Panc1 (cell line): ENCODE measurements around the gene FGD3. TPM values are rescaled to one million over a fixed set of nuclear protein-coding genes. Genes with fewer than 3 reads are reported as not detected.

ENCODE experiments used
- ATAC-seq: fragments of 200-7000 bp; cut with Tn5 transposase; 2 replicates; pipeline ENCODE4 v1.9.1; 2020; ENCODE audit warnings: mild to moderate bottlenecking, moderate library complexity
- BruUV-seq: library from RNA; stranded (reverse); fragments of 400-500 nt; replicated peaks from 2 replicates; lab custom pipeline; 2021; lab: Mats Ljungman, UMichigan
- CTCF ChIA-PET: fragments of 300-600 bp; sonication (Branson Sonifier 250); formaldehyde crosslinking; loops from one replicate; lab custom pipeline; 2022; ENCODE audit warnings: antibody characterized with exemption; lab: Charles Lee
- POLR2A ChIA-PET: fragments of 300-600 bp; sonication (Branson Sonifier 250); formaldehyde crosslinking; loops from one replicate; lab custom pipeline; 2022; ENCODE audit warnings: antibody characterized with exemption; lab: Charles Lee
- DNase-seq: peaks from one replicate; pipeline ENCODE4 v3.0.0-alpha.2; 2010; ENCODE audit warnings: low read depth, low spot score
- H3K27ac ChIP-seq: 2 replicates; pipeline ENCODE4 v1.5.1; 2011; ENCODE audit warnings: mild to moderate bottlenecking, low read length, inconsistent platforms
- H3K27me3 ChIP-seq: fragments of 200-500 bp; sonication (Bioruptor generic); 2 replicates; pipeline ENCODE4 v1.6.0; 2014; ENCODE audit warnings: low read length, inconsistent platforms; ENCODE audit not compliant: control insufficient read depth, insufficient read depth
- H3K36me3 ChIP-seq: fragments of 200-500 bp; sonication (Bioruptor generic); 2 replicates; pipeline ENCODE4 v1.5.1; 2014; ENCODE audit warnings: inconsistent platforms, mild to moderate bottlenecking, low read length, moderate library complexity; ENCODE audit not compliant: control insufficient read depth, insufficient read depth
- H3K4me1 ChIP-seq: 2 replicates; pipeline ENCODE4 v1.5.1; 2011; ENCODE audit warnings: inconsistent platforms, mild to moderate bottlenecking, low read length, moderate library complexity; ENCODE audit not compliant: control insufficient read depth, insufficient read depth
- H3K4me3 ChIP-seq, 2 experiments: 2 replicates each; pipeline ENCODE4 v1.5.1; 2011 to 2012; ENCODE audit warnings: low read depth in 2 of 2, low read length in 2 of 2, mild to moderate bottlenecking in 2 of 2, inconsistent platforms in 1 of 2, moderate library complexity in 1 of 2
- H3K9me3 ChIP-seq: fragments of 200-500 bp; sonication (Bioruptor generic); 2 replicates; pipeline ENCODE4 v1.5.1; 2014; ENCODE audit warnings: low read depth, mild to moderate bottlenecking, inconsistent platforms, low read length, moderate library complexity; ENCODE audit not compliant: control insufficient read depth, insufficient read depth
- CTCF ChIP-seq: fragments of 450-650 bp; IDR thresholded peaks from 2 replicates; pipeline ENCODE4 v1.5.1; 2017; ENCODE audit warnings: mild to moderate bottlenecking
- POLR2AphosphoS5 ChIP-seq: IDR thresholded peaks from 2 replicates; pipeline ENCODE4 v1.6.1; 2012; ENCODE audit warnings: mild to moderate bottlenecking, low read depth, low read length, moderate library complexity
- REST ChIP-seq, 2 experiments: IDR thresholded peaks; 2 replicates each; pipeline ENCODE4 v1.6.1; 2011 to 2012; ENCODE audit warnings: low read depth in 2 of 2, control low read depth in 1 of 2, low read length in 1 of 2, mild to moderate bottlenecking in 1 of 2, moderate library complexity in 1 of 2; ENCODE audit not compliant: insufficient read depth in 1 of 2
- SIN3A ChIP-seq: IDR thresholded peaks from 2 replicates; pipeline ENCODE4 v1.6.1; 2012; ENCODE audit warnings: low read depth, mild to moderate bottlenecking, low read length, moderate library complexity, borderline replicate concordance; ENCODE audit not compliant: insufficient read depth
- TCF7L2 ChIP-seq: IDR thresholded peaks from 2 replicates; pipeline ENCODE4 v1.6.1; 2011; ENCODE audit warnings: mild to moderate bottlenecking, low read depth, low read length, inconsistent platforms
- in situ Hi-C: cut with HindIII; loops from 2 replicates; pipeline ENCODE4 v1.10.0; 2016; ENCODE audit warnings: low sequenced_read_pairs, low pct_unique_long_range_greater_than_20kb
- intact Hi-C: fragments of 100-400 bp; cut with micrococcal nuclease; formaldehyde crosslinking; loops from one replicate; pipeline ENCODE4 v1.10.0; 2022; ENCODE audit not compliant: unreplicated experiment
- total RNA-seq: library from RNA; stranded (reverse); gene quantifications from one replicate; pipeline ENCODE4 v1.2.1, GENCODE V29; 2021; ENCODE audit not compliant: unreplicated experiment

Gene FGD3
- total RNA-seq, 1 experiment from 2014 or later, result 0.80 TPM

- H3K27ac ChIP-seq, result no peak overlapping the region
- peaks cover 6% of the 10 kb centered on the region; the same call in 1 of the 2 replicates for H3K9me3 ChIP-seq
- CTCF ChIA-PET, result no interaction called here
- H3K36me3 ChIP-seq, result no peaks in the 10 kb centered on the region
- no peaks in the 10 kb centered on the region for H3K4me1 ChIP-seq
- no peaks in the 10 kb centered on the region for H3K27me3 ChIP-seq
- in situ Hi-C loops, result no loop called here
- H3K4me3 ChIP-seq, result no peak overlapping the region
- DNase-seq (no peak), ATAC-seq (no peak)
- POLR2A ChIA-PET, result no interaction called here
- TF ChIP-seq TCF7L2 (no peak), CTCF (no peak), SIN3A (no peak), REST (IDR thresholded peaks at IDR 0.05; ENCODE audit: insufficient read depth in 1 of 2, low read depth in 2 of 2, low read length in 1 of 2) (no peak), POLR2AphosphoS5 (no peak)
- BruUV-seq, result no TSS peak
- intact Hi-C loops, result no loop called here
These were observed 32.9 kb downstream of the FGD3 start for GRCh38 chr9:92980085-92980745.

GRCh38 chr9:92982130-92982529 lies 34.8 kb downstream of the FGD3 start:
- Histone ChIP-seq H3K27me3 (no peaks in the 10 kb centered on the region), H3K9me3 (peaks cover 6% of the 10 kb centered on the region; the same call in 1 of the 2 replicates), H3K27ac (no peak overlapping the region), H3K4me3 (no peak overlapping the region), H3K36me3 (no peaks in the 10 kb centered on the region), H3K4me1 (no peaks in the 10 kb centered on the region)
- TF ChIP-seq CTCF (no peak), SIN3A (no peak), REST (IDR thresholded peaks at IDR 0.05; ENCODE audit: insufficient read depth in 1 of 2, low read depth in 2 of 2, low read length in 1 of 2) (no peak), POLR2AphosphoS5 (no peak), TCF7L2 (no peak)
- in situ Hi-C loops (no loop called here), intact Hi-C loops (no loop called here)
- ChIA-PET POLR2A (no interaction called here), CTCF (no interaction called here)
- BruUV-seq, result no TSS peak
- ATAC-seq, result no peak
- no peak for DNase-seq
